ENCODE measurements around the gene POLN.
A peak's percentile ranks its signal among the peaks of the same experiment; 100 is the strongest.

Gene POLN

GRCh38 chr4:2067446-2068197, 174.3 kb downstream of the POLN start:
- no peak for DNase-seq

- no peak for DNase-seq
Observed at GRCh38 chr4:2066571-2067445, 175.1 kb downstream of the POLN start.

- no peak for DNase-seq
Observed at GRCh38 chr4:2066011-2066551, 175.8 kb downstream of the POLN start.

GRCh38 chr4:2065106-2065930, 176.6 kb downstream of the POLN start:
- no peak for DNase-seq

GRCh38 chr4:2064276-2064991, 177.5 kb downstream of the POLN start:
- DNase-seq: no peak

- no peak for DNase-seq
Observed at GRCh38 chr4:2063557-2064275, 178.2 kb downstream of the POLN start.

- no peak for DNase-seq
Observed at GRCh38 chr4:2062808-2063524, 179.0 kb downstream of the POLN start.

GRCh38 chr4:2062168-2062807, 179.6 kb downstream of the POLN start:
- DNase-seq: no peak

- no peak for DNase-seq
Observed at GRCh38 chr4:2061186-2062131, 180.5 kb downstream of the POLN start.

- DNase-seq: no peak
Observed at GRCh38 chr4:2060611-2061185, 181.2 kb downstream of the POLN start.

GRCh38 chr4:2059726-2060602, 182.0 kb downstream of the POLN start:
- no peak for DNase-seq

- DNase-seq: peak; percentile 39
Observed at GRCh38 chr4:2059046-2059725, 182.7 kb downstream of the POLN start, which contains the start of gene NAT8L. Gene NAT8L (plus strand): TSS chr4:2059327. CDS start chr4:2059512, 185 bp downstream.

- DNase-seq: no peak
Observed at GRCh38 chr4:2058264-2059045, 183.5 kb downstream of the POLN start.

- no peak for DNase-seq
Observed at GRCh38 chr4:2057382-2058065, 184.4 kb downstream of the POLN start.

GRCh38 chr4:2054217-2054616, 187.7 kb downstream of the POLN start:
- DNase-seq: no peak
